Glomerular visceral epithelial cell (primary cell): Measurements from ENCODE around the gene MTREX.

Experiments used
- DNase-seq: peaks from one replicate; pipeline ENCODE4 v3.0.0-alpha.2; 2016; ENCODE audit errors: extremely low spot score

The MTREX gene

DNA sequence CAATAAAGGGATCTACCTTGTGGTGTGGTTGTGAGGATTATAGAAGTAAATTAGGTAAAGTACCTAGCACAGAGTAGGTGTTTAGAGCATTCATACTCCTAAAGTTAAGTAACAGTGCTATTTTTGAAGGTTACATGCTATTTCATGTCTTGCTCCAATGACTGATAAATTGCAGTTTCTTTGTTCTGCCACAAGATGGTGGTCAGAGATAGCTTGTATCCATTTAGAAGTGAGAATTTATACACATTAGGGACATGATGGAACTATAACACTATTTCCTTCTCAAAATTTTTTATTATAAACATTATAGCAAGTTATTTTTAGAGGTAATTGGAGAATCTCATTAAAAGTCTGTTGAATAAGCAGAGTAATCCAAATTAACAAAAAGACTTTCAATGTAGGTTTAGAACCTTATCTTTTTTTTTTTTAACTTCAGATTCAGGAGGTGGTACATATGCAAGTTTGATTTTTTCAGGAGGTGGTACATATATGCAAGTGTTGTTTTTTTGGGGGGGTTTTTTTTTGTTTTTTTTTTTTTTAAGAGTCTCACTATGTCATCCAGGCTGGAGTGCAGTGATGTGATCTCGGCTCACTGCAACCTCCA, 17.1 kb downstream of the MTREX start:
- peak; percentile 57 for DNase-seq

DNA sequence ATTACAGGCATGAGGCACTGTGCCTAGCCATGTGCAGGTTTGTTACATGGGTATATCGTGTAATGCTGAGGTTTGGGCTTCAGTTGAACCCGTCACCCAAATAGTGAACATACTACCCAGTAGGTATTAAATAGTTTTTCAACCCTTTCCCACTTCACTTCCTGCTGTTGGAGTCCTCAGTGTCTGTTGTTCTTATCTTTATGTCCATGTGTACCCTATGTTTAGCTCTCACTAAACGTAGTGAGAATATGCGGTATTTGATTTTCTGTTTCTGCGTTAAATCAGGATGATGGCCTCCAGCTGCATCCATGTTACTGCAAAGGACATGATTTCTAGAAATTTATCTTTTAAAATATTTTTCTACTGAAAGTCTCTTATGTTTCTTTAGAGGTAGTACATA, 17.8 kb downstream of the MTREX start:
- DNase-seq: no peak

DNA sequence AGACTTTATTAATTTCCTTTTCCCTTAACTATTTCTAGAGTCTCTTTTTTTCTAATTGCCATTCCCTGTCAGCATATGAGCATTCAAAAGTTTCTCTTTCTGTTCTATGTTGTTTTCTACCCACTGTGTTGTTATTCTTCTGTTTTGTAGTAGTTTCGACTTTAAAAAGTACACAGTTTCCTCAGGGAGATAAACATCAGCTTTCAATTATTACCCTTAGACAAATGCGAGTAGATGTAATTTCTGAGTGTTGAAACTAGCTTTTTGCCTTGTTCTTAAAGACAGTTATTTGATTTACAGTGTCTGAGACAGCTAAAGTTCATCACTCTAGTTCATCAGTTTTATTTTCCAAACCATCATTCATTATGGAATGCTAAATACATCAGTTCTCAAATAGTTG, 19.5 kb downstream of the MTREX start:
- no peak for DNase-seq

- DNase-seq: peak; percentile 19
Measured at GRCh38 chr5:55331321-55331720, 23.5 kb downstream of the MTREX start.

GRCh38 chr5:55333017-55333416, 25.2 kb downstream of the MTREX start:
- DNase-seq: no peak

DNA sequence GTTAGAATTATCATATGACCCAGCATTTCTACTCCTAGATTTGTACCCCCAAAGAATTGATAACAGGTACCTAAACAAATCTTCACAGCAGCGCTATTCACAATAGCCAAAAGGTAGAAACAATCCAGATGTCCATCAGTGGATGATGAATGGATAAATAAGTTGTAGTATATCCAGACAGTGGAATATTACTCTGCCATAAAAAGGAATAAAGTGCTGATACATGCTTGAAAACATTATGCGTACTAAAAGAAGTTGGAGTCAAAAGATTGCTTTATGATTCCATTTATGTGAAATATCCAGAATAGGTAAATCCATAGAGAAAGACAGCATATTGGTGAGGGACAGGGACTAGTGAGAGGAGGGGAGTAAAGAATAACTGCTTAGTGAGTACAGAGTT, 26.0 kb downstream of the MTREX start:
- no peak for DNase-seq

DNA sequence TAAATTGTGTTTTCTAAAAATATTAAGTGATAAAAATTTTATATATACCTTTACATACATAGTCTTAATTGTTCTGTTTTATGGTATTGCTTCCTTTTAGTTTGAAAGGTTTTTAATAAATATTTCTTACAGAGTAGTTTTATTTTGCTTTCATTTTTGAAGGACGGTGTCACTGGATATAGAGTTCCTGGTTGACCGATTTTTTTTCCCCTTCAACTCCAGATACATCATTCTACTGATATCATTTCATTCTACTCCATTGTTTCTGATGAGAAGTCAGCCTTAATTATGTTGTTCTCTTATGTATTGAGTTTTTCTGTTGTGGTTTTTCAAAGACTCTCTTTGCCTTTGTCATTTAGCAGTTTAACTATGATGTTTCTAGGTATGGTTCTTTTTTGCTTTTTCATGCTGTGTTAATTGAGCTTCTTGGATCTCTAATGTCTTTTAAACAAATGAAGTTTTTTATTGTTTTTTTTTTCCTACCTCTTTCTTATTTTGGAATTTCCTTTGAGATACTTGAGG, 30.4 kb downstream of the MTREX start:
- peak; percentile 11 for DNase-seq

- no peak for DNase-seq
Measured at GRCh38 chr5:55338810-55339243, 31.0 kb downstream of the MTREX start.

GRCh38 chr5:55343107-55343506, 35.3 kb downstream of the MTREX start:
- no peak for DNase-seq

DNA sequence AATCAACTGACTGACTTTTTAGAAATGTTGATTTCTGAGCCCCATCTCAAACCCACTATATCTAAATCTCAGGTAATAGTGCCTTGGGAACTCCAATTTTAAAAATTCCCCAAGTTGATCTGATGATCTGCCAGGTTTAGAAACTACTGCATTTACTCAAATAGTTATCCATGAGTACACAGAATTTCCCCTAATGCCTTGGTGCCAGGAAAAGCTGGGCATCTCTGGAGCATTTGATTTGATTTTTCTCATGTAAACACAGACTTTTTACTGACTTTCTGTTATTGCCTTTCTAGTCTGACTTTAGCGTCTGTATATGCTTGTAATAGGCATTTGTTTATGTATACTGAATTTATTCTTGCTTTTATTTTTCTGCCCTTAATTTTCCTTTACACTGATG, 35.8 kb downstream of the MTREX start:
- DNase-seq: no peak

DNA sequence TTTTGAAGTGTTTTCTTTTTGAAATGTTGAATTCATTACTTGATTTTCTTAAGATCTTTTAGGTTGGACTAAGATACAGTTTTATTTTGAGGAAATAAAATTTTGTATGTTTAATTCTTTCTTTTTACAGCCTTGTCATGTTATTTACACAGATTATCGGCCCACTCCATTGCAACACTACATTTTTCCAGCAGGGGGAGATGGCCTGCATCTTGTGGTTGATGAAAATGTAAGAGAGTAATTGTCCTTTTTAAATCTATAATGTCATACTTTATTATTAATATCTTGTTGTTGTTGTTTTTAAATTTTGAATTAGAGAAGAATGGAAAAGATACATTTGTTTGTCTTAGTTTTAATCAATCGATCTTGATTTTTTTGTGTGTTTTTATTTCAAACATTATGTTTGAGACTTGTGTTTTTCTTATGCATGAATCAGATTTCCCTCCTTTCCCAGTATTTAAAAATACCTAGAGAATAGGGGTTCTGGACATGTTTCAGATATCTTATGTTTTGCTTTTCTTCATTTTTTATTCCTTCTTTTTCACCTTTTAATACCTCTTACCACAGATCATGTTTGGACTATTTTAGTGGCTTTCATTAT, 36.7 kb downstream of the MTREX start:
- peak; percentile 65 for DNase-seq

- peak; percentile 61 for DNase-seq
Measured at GRCh38 chr5:55345327-55345726, 37.5 kb downstream of the MTREX start.

- no peak for DNase-seq
Measured at GRCh38 chr5:55347786-55348185, 40.0 kb downstream of the MTREX start.

DNA sequence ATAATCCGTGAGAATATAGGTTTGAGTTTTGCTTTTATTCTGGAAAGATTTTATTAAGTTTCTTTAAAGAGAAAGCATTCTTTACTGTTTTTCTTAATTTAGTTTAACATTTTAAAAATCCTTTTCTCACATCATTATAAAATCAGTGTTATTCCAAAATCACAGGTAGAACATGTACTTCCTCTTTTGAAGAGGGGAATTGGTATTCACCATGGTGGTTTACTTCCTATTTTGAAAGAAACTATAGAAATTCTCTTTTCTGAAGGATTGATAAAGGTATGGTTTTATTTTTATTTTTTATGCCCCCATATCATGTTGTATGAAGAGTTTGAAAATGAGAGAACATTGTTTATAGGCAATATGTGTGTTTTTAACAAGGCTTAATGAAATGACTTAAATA, 43.0 kb downstream of the MTREX start:
- no peak for DNase-seq

DNA sequence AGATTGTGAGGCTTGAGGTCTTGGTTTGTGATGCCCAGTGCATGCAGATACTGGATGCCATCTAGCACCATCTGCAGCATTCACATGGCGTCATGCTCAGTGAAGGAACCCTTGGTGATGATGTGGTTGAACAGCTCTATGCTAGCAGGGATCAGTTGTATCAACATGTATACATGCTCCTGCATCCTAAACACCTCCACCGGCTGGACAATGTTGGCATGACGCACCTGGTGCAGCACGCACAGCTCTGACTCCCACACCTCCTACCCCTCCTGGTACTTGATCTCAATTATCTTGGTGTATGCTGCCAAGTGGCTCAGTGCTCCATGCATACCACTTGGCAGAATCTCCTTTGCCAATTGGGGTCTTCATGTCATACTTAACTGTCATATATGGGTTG, 49.1 kb downstream of the MTREX start:
- no peak for DNase-seq

- no peak for DNase-seq
Measured at GRCh38 chr5:55360190-55360589, 52.4 kb downstream of the MTREX start.

DNA sequence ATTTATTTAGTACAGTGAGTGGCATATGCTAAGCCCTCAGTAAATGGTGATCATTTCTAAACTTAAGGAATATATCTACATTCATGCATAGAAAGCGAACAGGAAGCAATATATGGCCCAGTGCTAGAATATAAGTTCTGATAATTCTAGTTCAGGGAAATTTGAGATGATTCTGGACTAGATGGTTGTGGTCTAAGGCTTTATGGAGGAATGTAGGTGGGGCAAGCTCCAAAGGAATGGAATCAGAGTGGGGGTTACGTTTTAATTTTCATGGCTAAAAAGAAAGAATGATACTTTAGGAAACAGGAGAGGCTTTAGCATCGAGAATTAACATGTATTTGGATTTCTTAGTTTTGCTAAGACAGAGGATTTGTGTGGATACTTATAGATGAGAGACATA, 56.1 kb downstream of the MTREX start:
- no peak for DNase-seq

DNA sequence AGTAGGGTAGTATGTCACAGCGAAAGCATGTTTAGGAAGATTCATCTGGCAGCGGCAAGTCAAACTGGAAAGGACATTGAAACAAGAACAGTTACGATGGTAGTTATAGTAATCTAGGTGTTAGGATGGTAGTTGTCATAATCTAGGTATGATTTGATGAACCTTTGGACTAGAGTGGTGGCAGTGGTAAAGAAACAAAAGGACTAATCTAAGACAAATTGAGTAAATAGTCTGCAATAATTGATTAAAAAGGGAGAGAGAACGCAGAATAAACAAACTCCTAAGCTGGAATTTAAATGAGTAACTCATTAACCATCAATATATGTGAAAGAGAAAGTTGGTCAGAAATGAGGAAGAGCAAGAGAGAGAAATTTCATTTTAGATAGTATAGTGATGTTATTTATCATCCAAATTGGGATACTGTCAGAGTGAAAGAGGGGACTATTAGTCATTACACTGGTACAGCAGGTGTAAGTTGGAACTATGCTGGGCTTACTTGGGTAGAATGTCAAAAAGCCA, 56.8 kb downstream of the MTREX start:
- DNase-seq: no peak

- DNase-seq: no peak
Measured at GRCh38 chr5:55370291-55370925, 62.6 kb downstream of the MTREX start.

GRCh38 chr5:55371145-55371544, 63.4 kb downstream of the MTREX start:
- DNase-seq: no peak

DNA sequence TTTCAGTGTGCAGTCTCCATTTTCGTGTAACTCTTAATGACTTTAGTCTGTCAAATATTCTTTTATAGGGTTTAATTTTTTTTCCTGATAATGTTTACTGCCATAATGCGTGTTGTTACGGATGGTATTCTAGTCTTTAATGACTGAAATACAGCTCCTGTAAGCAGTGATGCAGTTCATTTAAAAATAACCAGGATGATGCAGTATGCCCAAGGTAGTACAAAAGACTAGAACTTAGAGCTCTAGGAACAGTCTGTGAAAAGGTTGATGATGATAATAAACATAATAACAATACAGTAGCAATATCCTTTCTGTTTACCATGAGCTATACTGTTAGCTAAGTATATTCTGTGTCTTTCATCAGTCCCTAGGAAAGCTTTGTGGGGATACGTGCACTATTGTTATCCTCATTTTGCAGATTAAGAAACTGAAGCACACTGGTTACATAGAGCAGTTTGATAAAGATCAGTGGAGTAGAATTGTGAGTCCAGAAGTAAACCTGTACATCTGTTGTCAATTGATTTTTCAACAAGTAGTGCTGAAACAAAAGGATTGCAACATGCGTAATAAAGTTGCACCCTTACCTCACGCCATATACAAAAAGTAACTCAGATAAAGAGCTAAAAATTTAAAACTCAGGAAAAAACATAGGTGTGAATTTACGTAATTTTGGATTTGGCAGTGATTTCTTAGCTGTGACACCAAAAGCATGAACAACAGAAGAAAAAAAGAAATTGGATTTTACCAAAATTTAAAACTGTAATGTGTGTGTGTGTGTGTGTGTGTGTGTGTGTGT, 64.5 kb downstream of the MTREX start:
- DNase-seq: no peak

GRCh38 chr5:55377810-55378209, 70.0 kb downstream of the MTREX start:
- no peak for DNase-seq
